GM12878 (cell line): ENCODE data around the gene PIEZO2. TPM values are rescaled to one million over a fixed set of nuclear protein-coding genes. Genes with fewer than 3 reads are reported as not detected.

ENCODE experiments used
- ATAC-seq: fragments of 200-7000 bp; cut with Tn5 transposase; 3 replicates; pipeline ENCODE4 v1.9.1; 2020; ENCODE audit warnings: mild to moderate bottlenecking, moderate library complexity
- BruUV-seq: library from RNA; stranded (reverse); fragments of 400-500 nt; replicated peaks from 2 replicates; lab custom pipeline; 2021; lab: Mats Ljungman, UMichigan
- CTCF ChIA-PET: fragments of 300-600 bp; sonication (Branson Sonifier 250); formaldehyde crosslinking; extraction: SDS; loops from one replicate; lab custom pipeline; 2021; ENCODE audit warnings: inconsistent platforms; lab: Yijun Ruan, JAX
- POLR2A ChIA-PET: fragments of 350-600 bp; formaldehyde crosslinking; extraction: SDS; loops from one replicate; lab custom pipeline; 2021; ENCODE audit warnings: inconsistent platforms; lab: Charles Lee
- RAD21 ChIA-PET: fragments of 300-600 bp; sonication (Branson Sonifier 250); formaldehyde crosslinking; loops from one replicate; lab custom pipeline; 2023; ENCODE audit warnings: antibody characterized with exemption; ENCODE audit not compliant: unreplicated experiment; lab: Charles Lee
- SMC1A ChIA-PET: fragments of 300-600 bp; sonication (Branson Sonifier 250); formaldehyde crosslinking; loops from one replicate; lab custom pipeline; 2023; ENCODE audit not compliant: unreplicated experiment, uncharacterized antibody; lab: Charles Lee
- DNase-seq: peaks from one replicate; pipeline ENCODE4 v3.0.0-alpha.2; 2011; ENCODE audit warnings: low read depth, low spot score
- FAIRE-seq: peaks from 3 replicates; lab custom pipeline; 2011; peaks lifted over from hg19 to GRCh38; lab: Jason Lieb, UNC
- H2AFZ ChIP-seq: 2 replicates; pipeline ENCODE4 v1.6.0; 2011; ENCODE audit warnings: low read depth, low read length, control low read depth; ENCODE audit not compliant: control insufficient read depth
- H3K27ac ChIP-seq: 2 replicates; pipeline ENCODE4 v1.5.1; 2011; ENCODE audit warnings: control low read depth; ENCODE audit not compliant: control insufficient read depth, insufficient read depth
- H3K27me3 ChIP-seq, 2 experiments: replicated peaks in 1 of 2; 2 replicates each; pipeline versions ENCODE4 v1.6.0 to v1.6.1; 2011; ENCODE audit warnings: low read length in 1 of 2; ENCODE audit not compliant: control insufficient read depth in 2 of 2, insufficient read depth in 2 of 2
- H3K36me3 ChIP-seq, 2 experiments: 2 replicates each; pipeline ENCODE4 v1.5.1; 2011; ENCODE audit warnings: low read length in 1 of 2; ENCODE audit not compliant: control insufficient read depth in 2 of 2, insufficient read depth in 2 of 2
- H3K4me1 ChIP-seq: 2 replicates; pipeline ENCODE4 v1.6.1; 2011; ENCODE audit warnings: mild to moderate bottlenecking, low read length, moderate library complexity, mixed read lengths; ENCODE audit not compliant: control insufficient read depth, insufficient read depth
- H3K4me2 ChIP-seq: 2 replicates; pipeline ENCODE4 v1.6.0; 2011; ENCODE audit warnings: control low read depth; ENCODE audit not compliant: control insufficient read depth, insufficient read depth
- H3K4me3 ChIP-seq: fragments of 200-600 bp; sonication (generic); 2 replicates; pipeline ENCODE4 v1.5.1; 2016
- H3K79me2 ChIP-seq: 2 replicates; pipeline ENCODE4 v1.6.0; 2011; ENCODE audit warnings: low read length; ENCODE audit not compliant: control insufficient read depth, insufficient read depth
- H3K9ac ChIP-seq: 2 replicates; pipeline ENCODE4 v1.8.0; 2011; ENCODE audit warnings: low read length, control low read depth, mixed read lengths; ENCODE audit not compliant: control insufficient read depth, insufficient read depth
- H3K9me3 ChIP-seq: replicated peaks from 3 replicates; pipeline ENCODE4 v1.5.1; 2011; ENCODE audit warnings: mild to moderate bottlenecking, low read length; ENCODE audit not compliant: control insufficient read depth, insufficient read depth
- H4K20me1 ChIP-seq: 2 replicates; pipeline ENCODE4 v1.6.0; 2011; ENCODE audit not compliant: control insufficient read depth, insufficient read depth
- ASH2L ChIP-seq: fragments of 300-600, 200-600 bp; sonication (generic); IDR thresholded peaks from 2 replicates; pipeline ENCODE4 v1.6.1; 2017; ENCODE audit warnings: low read depth, mild to moderate bottlenecking, borderline replicate concordance
- BHLHE40 ChIP-seq, 2 experiments: fragments of 450-650 bp in 1 of 2; IDR thresholded peaks; 2 replicates each; pipeline ENCODE4 v1.6.1; 2011 to 2017; ENCODE audit warnings: low read depth in 2 of 2, borderline replicate concordance in 1 of 2, improper control_type of control experiment in 1 of 2, low read length in 1 of 2, mild to moderate bottlenecking in 1 of 2
- CBX3 ChIP-seq: fragments of 200-600 bp; sonication (generic); IDR thresholded peaks from 2 replicates; pipeline ENCODE4 v1.6.1; 2016; ENCODE audit warnings: low read depth, borderline replicate concordance
- CHD1 ChIP-seq: IDR thresholded peaks from 2 replicates; pipeline ENCODE4 v1.6.1; 2012; ENCODE audit warnings: low read depth, low read length, improper control_type of control experiment
- EED ChIP-seq: sonication (generic); IDR thresholded peaks from 2 replicates; pipeline ENCODE4 v1.6.1; 2016; ENCODE audit warnings: antibody characterized with exemption, low read depth
- HDAC2 ChIP-seq: fragments of 200-600 bp; sonication (generic); IDR thresholded peaks from 2 replicates; pipeline ENCODE4 v1.6.1; 2017
- MYB ChIP-seq: fragments of 150-350 bp; IDR thresholded peaks from 2 replicates; pipeline ENCODE4 v1.6.1; 2014; ENCODE audit warnings: mild to moderate bottlenecking, low read depth, low read length, borderline replicate concordance
- MYC ChIP-seq: IDR thresholded peaks from 2 replicates; pipeline ENCODE4 v1.6.1; 2011; ENCODE audit warnings: mild to moderate bottlenecking, low read length, moderate library complexity, inconsistent platforms; ENCODE audit not compliant: insufficient read depth, insufficient replicate concordance, insufficient read length, severe bottlenecking
- NFYA ChIP-seq: IDR thresholded peaks from 2 replicates; pipeline ENCODE4 v1.6.1; 2011; ENCODE audit warnings: low read depth, mild to moderate bottlenecking, low read length, improper control_type of control experiment, borderline replicate concordance
- SREBF2 ChIP-seq: IDR thresholded peaks from 2 replicates; pipeline ENCODE4 v1.6.1; 2012; ENCODE audit warnings: mild to moderate bottlenecking, low read length
- ZNF384 ChIP-seq: IDR thresholded peaks from 2 replicates; pipeline ENCODE4 v1.6.1; 2012; ENCODE audit warnings: low read depth, mild to moderate bottlenecking, low read length, improper control_type of control experiment, borderline replicate concordance
- WGBS: methylation state at CpG from one replicate; pipeline ENCODE4 v1.1.6; 2016; ENCODE audit warnings: low lambda C conversion rate; ENCODE audit not compliant: insufficient replicate concordance, insufficient coverage; ENCODE audit errors: missing lambda C conversion rate; 5-methylcytosine and 5-hydroxymethylcytosine counted together
- in situ Hi-C: fragments of 300-500 bp; cut with MboI; formaldehyde crosslinking; loops from 9 replicates; pipeline ENCODE4 v1.14.3; 2018; ENCODE audit warnings: mixed read lengths
- intact Hi-C: fragments of 100-400 bp; cut with micrococcal nuclease; formaldehyde crosslinking; loops from one replicate; pipeline ENCODE4 v1.14.2; 2022; ENCODE audit not compliant: unreplicated experiment
- polyA plus RNA-seq, 11 experiments: library from polyadenylated mRNA; depleted of rRNA in 4 of 11; unstranded in 6 of 11; stranded (reverse) in 5 of 11; fragments of >200 nt; fragmentation: Nextera tagmentation in 4 of 11; fragmentation: Illumina TruSeq in 1 of 11; extraction: Ambion mirVana in 4 of 11; extraction: Trizol in 1 of 11; gene quantifications; 1 replicate in 1 of 11; 2 replicates in 10 of 11; pipeline versions ENCODE4 v1.2.1 to v1.2.3, GENCODE V29; 2011 to 2016; ENCODE audit warnings: inconsistent platforms in 2 of 11, missing spikeins in 2 of 11, low read depth in 1 of 11
- total RNA-seq, 4 experiments: library from RNA; depleted of rRNA in 3 of 4; stranded (reverse); fragments of >200 nt in 3 of 4; fragmentation: Illumina TruSeq in 1 of 4; extraction: Trizol in 1 of 4; gene quantifications; 2 replicates each; pipeline versions ENCODE4 v1.2.1 to v1.2.3, GENCODE V29; 2013 to 2021
- TF ChIP-seq, protein P1 (sequence below): fragments of 450-650 bp; IDR thresholded peaks from 2 replicates; pipeline ENCODE4 v1.6.1; 2018; ENCODE audit warnings: mild to moderate bottlenecking, low read depth, moderate library complexity; ENCODE audit not compliant: partially characterized antibody
- TF ChIP-seq, protein P2 (sequence below), 3 experiments: IDR thresholded peaks in 2 of 3; conservative IDR thresholded peaks in 1 of 3; 2 replicates each; pipeline ENCODE4 v1.5.1; 2011; ENCODE audit warnings: low read depth in 3 of 3, low read length in 3 of 3, mild to moderate bottlenecking in 3 of 3, control low read depth in 2 of 3, moderate library complexity in 2 of 3, inconsistent platforms in 1 of 3, mixed read lengths in 1 of 3; ENCODE audit not compliant: control insufficient read depth in 2 of 3, insufficient read depth in 1 of 3; ENCODE audit errors: extremely low read depth in 1 of 3

The PIEZO2 gene
- total and polyA plus RNA-seq, 10 of the 15 experiments (the other 5 are each of a cell fraction or from before 2014, with no cell fraction given) = 6.7 to 42.3 (median 27.4) TPM

- TF ChIP-seq, protein P1, sequence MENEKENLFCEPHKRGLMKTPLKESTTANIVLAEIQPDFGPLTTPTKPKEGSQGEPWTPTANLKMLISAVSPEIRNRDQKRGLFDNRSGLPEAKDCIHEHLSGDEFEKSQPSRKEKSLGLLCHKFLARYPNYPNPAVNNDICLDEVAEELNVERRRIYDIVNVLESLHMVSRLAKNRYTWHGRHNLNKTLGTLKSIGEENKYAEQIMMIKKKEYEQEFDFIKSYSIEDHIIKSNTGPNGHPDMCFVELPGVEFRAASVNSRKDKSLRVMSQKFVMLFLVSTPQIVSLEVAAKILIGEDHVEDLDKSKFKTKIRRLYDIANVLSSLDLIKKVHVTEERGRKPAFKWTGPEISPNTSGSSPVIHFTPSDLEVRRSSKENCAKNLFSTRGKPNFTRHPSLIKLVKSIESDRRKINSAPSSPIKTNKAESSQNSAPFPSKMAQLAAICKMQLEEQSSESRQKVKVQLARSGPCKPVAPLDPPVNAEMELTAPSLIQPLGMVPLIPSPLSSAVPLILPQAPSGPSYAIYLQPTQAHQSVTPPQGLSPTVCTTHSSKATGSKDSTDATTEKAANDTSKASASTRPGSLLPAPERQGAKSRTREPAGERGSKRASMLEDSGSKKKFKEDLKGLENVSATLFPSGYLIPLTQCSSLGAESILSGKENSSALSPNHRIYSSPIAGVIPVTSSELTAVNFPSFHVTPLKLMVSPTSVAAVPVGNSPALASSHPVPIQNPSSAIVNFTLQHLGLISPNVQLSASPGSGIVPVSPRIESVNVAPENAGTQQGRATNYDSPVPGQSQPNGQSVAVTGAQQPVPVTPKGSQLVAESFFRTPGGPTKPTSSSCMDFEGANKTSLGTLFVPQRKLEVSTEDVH = no peak
- TF ChIP-seq EED = no peak
- TF ChIP-seq NFYA = no peak
- TF ChIP-seq CHD1 = no peak
- TF ChIP-seq, all 136 proteins: peak for 0
Observed at GRCh38 chr18:11162889-11163288, 13.5 kb upstream of the PIEZO2 start (continued).

GRCh38 chr18:11162462-11162861 lies 13.1 kb upstream of the PIEZO2 start:
- FAIRE-seq = no peak
- WGBS = 40% methylated on average over 3 of the region's 3 CpGs
- no peak overlapping the region for H3K9ac ChIP-seq
- in situ Hi-C loops = no loop called here
- BruUV-seq = no TSS peak
- no peaks in the 10 kb centered on the region for H4K20me1 ChIP-seq
- H3K27ac ChIP-seq = no peak overlapping the region
- H3K79me2 ChIP-seq = no peaks in the 10 kb centered on the region
- SMC1A ChIA-PET = interaction anchor here (1.4 to 1.7 kb wide), 7 partner anchors 11 to 639 kb away, joined by 3 to 13 read pairs (median 4); no protein-coding TSS in a partner anchor
- no peak overlapping the region for H3K4me2 ChIP-seq
- DNase-seq = no peak
- CTCF ChIA-PET = interaction anchor here (0.7 to 4.8 kb wide), 20 partner anchors 8 to 1190 kb away, joined by 3 to 33 read pairs (median 4); partner anchors contain the start of gene PIEZO2
- no peak for ATAC-seq
- H3K4me1 ChIP-seq = peaks cover 9% of the 10 kb centered on the region
- H2AFZ ChIP-seq = no peak overlapping the region
- POLR2A ChIA-PET = interaction anchor here (1.1 kb wide), 1 partner anchor 12 kb away, joined by 3 read pairs; no protein-coding TSS in a partner anchor
- intact Hi-C loops = loop anchor here (5.0 to 10.0 kb wide), 2 partner anchors 352 to 390 kb away; no protein-coding TSS in a partner anchor
- no peak overlapping the region for H3K4me3 ChIP-seq
- H3K36me3 ChIP-seq = no peaks in the 10 kb centered on the region
- RAD21 ChIA-PET = interaction anchor here (1.4 to 2.8 kb wide), 3 partner anchors 18 to 376 kb away, joined by 3 to 17 read pairs (median 17); no protein-coding TSS in a partner anchor
- H3K9me3 ChIP-seq = no peaks in the 10 kb centered on the region
- no peaks in the 10 kb centered on the region for H3K27me3 ChIP-seq
- no peak for TF ChIP-seq BHLHE40 (IDR thresholded peaks at IDR 0.05; ENCODE audit: borderline replicate concordance in 1 of 2, low read depth in 2 of 2, low read length in 1 of 2)
- TF ChIP-seq CBX3 = no peak
- TF ChIP-seq, protein P2, sequence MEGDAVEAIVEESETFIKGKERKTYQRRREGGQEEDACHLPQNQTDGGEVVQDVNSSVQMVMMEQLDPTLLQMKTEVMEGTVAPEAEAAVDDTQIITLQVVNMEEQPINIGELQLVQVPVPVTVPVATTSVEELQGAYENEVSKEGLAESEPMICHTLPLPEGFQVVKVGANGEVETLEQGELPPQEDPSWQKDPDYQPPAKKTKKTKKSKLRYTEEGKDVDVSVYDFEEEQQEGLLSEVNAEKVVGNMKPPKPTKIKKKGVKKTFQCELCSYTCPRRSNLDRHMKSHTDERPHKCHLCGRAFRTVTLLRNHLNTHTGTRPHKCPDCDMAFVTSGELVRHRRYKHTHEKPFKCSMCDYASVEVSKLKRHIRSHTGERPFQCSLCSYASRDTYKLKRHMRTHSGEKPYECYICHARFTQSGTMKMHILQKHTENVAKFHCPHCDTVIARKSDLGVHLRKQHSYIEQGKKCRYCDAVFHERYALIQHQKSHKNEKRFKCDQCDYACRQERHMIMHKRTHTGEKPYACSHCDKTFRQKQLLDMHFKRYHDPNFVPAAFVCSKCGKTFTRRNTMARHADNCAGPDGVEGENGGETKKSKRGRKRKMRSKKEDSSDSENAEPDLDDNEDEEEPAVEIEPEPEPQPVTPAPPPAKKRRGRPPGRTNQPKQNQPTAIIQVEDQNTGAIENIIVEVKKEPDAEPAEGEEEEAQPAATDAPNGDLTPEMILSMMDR (IDR thresholded peaks at IDR 0.05 in 2 of 3, conservative IDR thresholded peaks at IDR 0.05 in 1 of 3; ENCODE audit: control insufficient read depth in 2 of 3, extremely low read depth in 1 of 3, insufficient read depth in 1 of 3, low read depth in 3 of 3, low read length in 3 of 3) = no peak
- no peak for TF ChIP-seq MYB
- no peak for TF ChIP-seq MYC
- no peak for TF ChIP-seq SREBF2
- TF ChIP-seq ASH2L = no peak
- no peak for TF ChIP-seq ZNF384
- TF ChIP-seq, protein P1 = no peak
- TF ChIP-seq HDAC2 = no peak
- TF ChIP-seq, all 136 proteins: peak for 0
